ENCODE data around the gene PLXDC2.
"Not testable (repeated sequence)": the region's sequence is repeated elsewhere in the genome, so short reads cannot be mapped to it uniquely, and the experiment has no call there.

The PLXDC2 gene

GRCh38 chr10:20132816-20133215 lies 316.6 kb downstream of the PLXDC2 start:
- DNase-seq, result no peak

- DNase-seq, result no peak
These were observed 317.5 kb downstream of the PLXDC2 start for GRCh38 chr10:20133669-20134189.

GRCh38 chr10:20142311-20142710 lies 326.1 kb downstream of the PLXDC2 start:
- DNase-seq, result no peak

- no peak for DNase-seq
These were observed 328.0 kb downstream of the PLXDC2 start for GRCh38 chr10:20144268-20144667.

- no peak for DNase-seq
These were observed 329.8 kb downstream of the PLXDC2 start for GRCh38 chr10:20146004-20146403.

GRCh38 chr10:20147684-20148083 lies 331.5 kb downstream of the PLXDC2 start:
- DNase-seq, result no peak

- no peak for DNase-seq
These were observed 340.3 kb downstream of the PLXDC2 start for GRCh38 chr10:20156511-20156910.

- DNase-seq, result no peak
These were observed 341.1 kb downstream of the PLXDC2 start for GRCh38 chr10:20157314-20157713.

GRCh38 chr10:20158086-20158485 lies 341.9 kb downstream of the PLXDC2 start:
- DNase-seq, result no peak

GRCh38 chr10:20162123-20162522 lies 345.9 kb downstream of the PLXDC2 start:
- no peak for DNase-seq

GRCh38 chr10:20166096-20166675 lies 350.0 kb downstream of the PLXDC2 start:
- no peak for DNase-seq

- DNase-seq, result no peak
These were observed 354.4 kb downstream of the PLXDC2 start for GRCh38 chr10:20170661-20171060.

- no peak for DNase-seq
These were observed 356.8 kb downstream of the PLXDC2 start for GRCh38 chr10:20173046-20173445.

GRCh38 chr10:20175719-20176118 lies 359.5 kb downstream of the PLXDC2 start:
- no peak for DNase-seq

- DNase-seq, result no peak
These were observed 364.5 kb downstream of the PLXDC2 start for GRCh38 chr10:20180766-20181165.

GRCh38 chr10:20181434-20181833 lies 365.2 kb downstream of the PLXDC2 start:
- no peak for DNase-seq

GRCh38 chr10:20185116-20185515 lies 368.9 kb downstream of the PLXDC2 start:
- DNase-seq, result no peak

GRCh38 chr10:20191392-20191791 lies 375.2 kb downstream of the PLXDC2 start:
- not testable (repeated sequence) for DNase-seq

- no peak for DNase-seq
These were observed 378.8 kb downstream of the PLXDC2 start for GRCh38 chr10:20195076-20195475.

GRCh38 chr10:20200758-20201157 lies 384.5 kb downstream of the PLXDC2 start:
- DNase-seq, result no peak

- DNase-seq, result no peak
These were observed 386.1 kb downstream of the PLXDC2 start for GRCh38 chr10:20202337-20202736.

- DNase-seq, result no peak
These were observed 391.4 kb downstream of the PLXDC2 start for GRCh38 chr10:20207653-20208052.

- not testable (repeated sequence) for DNase-seq
These were observed 392.9 kb downstream of the PLXDC2 start for GRCh38 chr10:20209098-20209497.

GRCh38 chr10:20215547-20216152 lies 399.4 kb downstream of the PLXDC2 start:
- no peak for DNase-seq

GRCh38 chr10:20221356-20221755 lies 405.1 kb downstream of the PLXDC2 start:
- no peak for DNase-seq

All from activated CD4-positive, alpha-beta T cell treated with anti-CD3 and anti-CD28 coated beads, Interleukin-2, amount 50 U/mL, for 4 hours (primary cell).